CD8-positive, alpha-beta memory T cell (primary cell): ENCODE measurements around the gene APBA3. TPM values are rescaled to one million over a fixed set of nuclear protein-coding genes. Genes with fewer than 3 reads are reported as not detected.

ENCODE experiments used
- CTCF ChIA-PET: fragments of 350-600 bp; sonication (Branson Sonifier 250); formaldehyde crosslinking; loops from one replicate; lab custom pipeline; 2021; ENCODE audit warnings: antibody characterized with exemption; lab: Charles Lee
- POLR2A ChIA-PET: fragments of 350-600 bp; sonication (Branson Sonifier 250); formaldehyde crosslinking; loops from one replicate; lab custom pipeline; 2021; ENCODE audit warnings: antibody characterized with exemption; lab: Charles Lee
- DNase-seq, 5 donors: peaks; one replicate each; pipeline versions ENCODE4 v3.0.0 to v3.0.0-alpha.2; 2020 to 2022; ENCODE audit warnings: mixed read lengths in 1 of 5
- H3K27ac ChIP-seq: one replicate; pipeline ENCODE4 v1.7.0; 2013; ENCODE audit warnings: low read depth, mild to moderate bottlenecking, low read length, moderate library complexity
- H3K27me3 ChIP-seq: 2 replicates; pipeline ENCODE4 v1.7.0; 2013; ENCODE audit warnings: low read length, mild to moderate bottlenecking; ENCODE audit not compliant: insufficient read depth, poor library complexity, severe bottlenecking
- H3K36me3 ChIP-seq: 2 replicates; pipeline ENCODE4 v1.7.0; 2013; ENCODE audit warnings: mild to moderate bottlenecking, low read length, moderate library complexity; ENCODE audit not compliant: insufficient read depth
- H3K4me1 ChIP-seq: 2 replicates; pipeline ENCODE4 v1.7.0; 2013; ENCODE audit warnings: mild to moderate bottlenecking, low read length, moderate library complexity; ENCODE audit not compliant: insufficient read depth
- H3K4me3 ChIP-seq: 2 replicates; pipeline ENCODE4 v1.7.0; 2013; ENCODE audit warnings: mild to moderate bottlenecking, low read length
- H3K9me3 ChIP-seq: 2 replicates; pipeline ENCODE4 v1.7.0; 2013; ENCODE audit warnings: mild to moderate bottlenecking, low read length
- H3K27ac Mint-ChIP-seq, 8 donors: one replicate each; pipeline ENCODE4 v1.8.0; 2020 to 2021; ENCODE audit warnings: mixed read lengths in 8 of 8, mild to moderate bottlenecking in 6 of 8, inconsistent platforms in 3 of 8, moderate library complexity in 3 of 8
- H3K27me3 Mint-ChIP-seq, 2 donors: one replicate each; pipeline ENCODE4 v1.8.0; 2020 to 2021; ENCODE audit warnings: mixed read lengths in 2 of 2, mild to moderate bottlenecking in 1 of 2, moderate library complexity in 1 of 2
- H3K36me3 Mint-ChIP-seq, 3 donors: one replicate each; pipeline ENCODE4 v1.8.0; 2020 to 2021; ENCODE audit warnings: mixed read lengths in 3 of 3, inconsistent platforms in 1 of 3, mild to moderate bottlenecking in 1 of 3
- H3K4me1 Mint-ChIP-seq, 3 donors: one replicate each; pipeline ENCODE4 v1.8.0; 2020 to 2021; ENCODE audit warnings: mixed read lengths in 3 of 3, inconsistent platforms in 1 of 3, mild to moderate bottlenecking in 1 of 3
- H3K4me3 Mint-ChIP-seq, 7 donors: one replicate each; pipeline ENCODE4 v1.8.0; 2020 to 2021; ENCODE audit warnings: mixed read lengths in 7 of 7, mild to moderate bottlenecking in 6 of 7, moderate library complexity in 4 of 7, inconsistent platforms in 2 of 7
- H3K9me3 Mint-ChIP-seq, 5 donors: one replicate each; pipeline ENCODE4 v1.8.0; 2020 to 2022; ENCODE audit warnings: mixed read lengths in 5 of 5, mild to moderate bottlenecking in 3 of 5, moderate library complexity in 2 of 5, inconsistent platforms in 1 of 5
- polyA plus RNA-seq: library from polyadenylated mRNA; unstranded; fragments of 300-500 nt; fragmentation: Illumina TruSeq; gene quantifications from one replicate; pipeline ENCODE4 v1.2.3, GENCODE V29; 2021
- total RNA-seq, 2 experiments: library from RNA; stranded (reverse); gene quantifications; one replicate each; pipeline ENCODE4 v1.2.3, GENCODE V29; 2021

Gene APBA3
- total and polyA plus RNA-seq, 3 experiments from 2014 or later = 36.3 to 40.8 (median 39.0) TPM

DNA sequence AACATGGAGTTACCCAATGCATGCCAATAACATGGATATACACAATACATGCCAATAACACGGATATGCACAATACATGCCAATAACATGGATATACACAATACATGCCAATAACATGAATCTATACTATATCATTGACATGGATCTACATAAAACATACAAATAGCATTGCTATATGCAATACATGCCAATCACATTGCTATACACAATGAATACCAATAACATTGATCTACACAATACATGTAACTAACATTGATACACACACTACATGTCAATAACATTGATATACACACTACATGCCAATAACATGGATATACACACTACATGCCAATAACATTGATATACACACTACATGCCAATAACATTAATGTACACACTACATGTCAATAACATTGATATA is 60.3 kb downstream of the APBA3 start:
- H3K9me3 ChIP-seq = no peaks in the 10 kb centered on the region
- H3K4me1 ChIP-seq = peaks cover 9% of the 10 kb centered on the region
- ChIA-PET CTCF (interaction anchor here (1.6 to 2.9 kb wide), 2 partner anchors 28 to 39 kb away, joined by 7 to 12 read pairs; no protein-coding TSS in a partner anchor), POLR2A (interaction anchor here (1.6 kb wide), 1 partner anchor 13 kb away, joined by 3 read pairs; no protein-coding TSS in a partner anchor)
- no peaks in the 10 kb centered on the region for H3K36me3 ChIP-seq
- H3K4me3 ChIP-seq = no peak overlapping the region
- Mint-ChIP-seq H3K27me3 (peaks cover 1 to 3% of the 10 kb centered on the region in 2 donors), H3K27ac (peak overlapping the region in 1 of 8 donors; percentile 63), H3K4me3 (peak overlapping the region in 5 of 7 donors; percentile 59 to 70 (median 64)), H3K4me1 (peaks cover 12 to 44% (median 19%) of the 10 kb centered on the region in 3 donors), H3K9me3 (no peaks in the 10 kb centered on the region), H3K36me3 (peaks cover 0 to 2% (median 0%) of the 10 kb centered on the region in 3 donors)
- no peak overlapping the region for H3K27ac ChIP-seq
- no peak for DNase-seq
- H3K27me3 ChIP-seq = no peaks in the 10 kb centered on the region

Other genes starting within 250 kb of the APBA3 start
- 1 to 10 TPM; 1.0 to 1.2 TPM for gene TEKTIP1, start 222.5 kb downstream of the APBA3 start, total RNA-seq
- 0.38 TPM for gene TEKTIP1, start 222.5 kb downstream of the APBA3 start, polyA plus RNA-seq
- 100 to 1,000 TPM; 114 to 119 TPM for gene MFSD12, start 204.1 kb downstream of the APBA3 start, total RNA-seq
- gene MFSD12, start 204.1 kb downstream of the APBA3 start, polyA plus RNA-seq = 48.9 TPM
- 10 to 100 TPM; 44.0 to 50.6 TPM for gene HMG20B, start 188.7 kb downstream of the APBA3 start, total RNA-seq
- gene HMG20B, start 188.7 kb downstream of the APBA3 start, polyA plus RNA-seq = 54.2 TPM
- gene GIPC3, start 176.2 kb downstream of the APBA3 start, total RNA-seq = under 1 TPM; 0.33 to 0.46 TPM
- gene GIPC3, start 176.2 kb downstream of the APBA3 start, polyA plus RNA-seq = 1.8 TPM
- 1 to 10 TPM; 1.5 to 2.4 TPM for gene TBXA2R, start 154.8 kb downstream of the APBA3 start, total RNA-seq
- 7.6 TPM for gene TBXA2R, start 154.8 kb downstream of the APBA3 start, polyA plus RNA-seq
- 10 to 100 TPM; 37.2 to 39.5 TPM for gene CACTIN, start 134.9 kb downstream of the APBA3 start, total RNA-seq
- 16.8 TPM for gene CACTIN, start 134.9 kb downstream of the APBA3 start, polyA plus RNA-seq
- gene PIP5K1C, start 61.2 kb downstream of the APBA3 start, total RNA-seq = 10 to 100 TPM; 26.9 to 27.6 TPM
- 16.0 TPM for gene PIP5K1C, start 61.2 kb downstream of the APBA3 start, polyA plus RNA-seq
- 1 to 10 TPM; 1.5 to 1.7 TPM for gene TJP3, start 53.3 kb downstream of the APBA3 start, total RNA-seq
- gene TJP3, start 53.3 kb downstream of the APBA3 start, polyA plus RNA-seq = 16.2 TPM
- 10 to 100 TPM; 85.0 to 95.3 TPM for gene MRPL54, start 990 bp upstream of the APBA3 start, total RNA-seq
- 113 TPM for gene MRPL54, start 990 bp upstream of the APBA3 start, polyA plus RNA-seq
- gene RAX2, start 10.5 kb upstream of the APBA3 start, total RNA-seq = not detected
- gene RAX2, start 10.5 kb upstream of the APBA3 start, polyA plus RNA-seq = not detected
- gene MATK, start 24.7 kb upstream of the APBA3 start, total RNA-seq = 10 to 100 TPM; 27.6 to 28.1 TPM
- 142 TPM for gene MATK, start 24.7 kb upstream of the APBA3 start, polyA plus RNA-seq
- gene ZFR2, start 107.3 kb upstream of the APBA3 start, total RNA-seq = under 1 TPM; 0.57 to 0.71 TPM
- 4.8 TPM for gene ZFR2, start 107.3 kb upstream of the APBA3 start, polyA plus RNA-seq
- gene ATCAY, start 119.0 kb upstream of the APBA3 start, total RNA-seq = not detected
- not detected for gene ATCAY, start 119.0 kb upstream of the APBA3 start, polyA plus RNA-seq
- not detected for gene NMRK2, start 171.4 kb upstream of the APBA3 start, total RNA-seq
- not detected for gene NMRK2, start 171.4 kb upstream of the APBA3 start, polyA plus RNA-seq
- 10 to 100 TPM; 42.5 to 44.9 TPM for gene DAPK3, start 209.4 kb upstream of the APBA3 start, total RNA-seq
- gene DAPK3, start 209.4 kb upstream of the APBA3 start, polyA plus RNA-seq = 38.5 TPM
- gene EEF2, start 223.8 kb upstream of the APBA3 start, total RNA-seq = 1,000 to 10,000 TPM; 3,106 to 3,129 TPM
- gene EEF2, start 223.8 kb upstream of the APBA3 start, polyA plus RNA-seq = 533 TPM
- gene PIAS4, start 246.0 kb upstream of the APBA3 start, total RNA-seq = 10 to 100 TPM; 29.1 to 33.8 TPM
- gene PIAS4, start 246.0 kb upstream of the APBA3 start, polyA plus RNA-seq = 6.3 TPM